Uterus (tissue), 4 donors: ENCODE data around the gene CST8. TPM values are rescaled to one million over a fixed set of nuclear protein-coding genes. Genes with fewer than 3 reads are reported as not detected.
"Not testable (repeated sequence)": the region's sequence is repeated elsewhere in the genome, so short reads cannot be mapped to it uniquely, and the experiment has no call there.

ENCODE experiments used
- DNase-seq, 2 donors: peaks; one replicate each; pipeline ENCODE4 v3.0.0-alpha.2; 2019 to 2020
- H3K27ac ChIP-seq, 2 donors: fragments of 200-600 bp; sonication (generic); 1 replicate in 1 of 2; 2 replicates in 1 of 2; pipeline ENCODE4 v1.5.1; 2016 to 2018
- H3K27me3 ChIP-seq, 2 donors: fragments of 200-600 bp; sonication (generic); one replicate each; pipeline ENCODE4 v1.5.1; 2018 to 2019; ENCODE audit warnings: control low read depth in 1 of 2
- H3K36me3 ChIP-seq, 2 donors: fragments of 200-600 bp; sonication (generic); one replicate each; pipeline ENCODE4 v1.5.1; 2019; ENCODE audit warnings: control low read depth in 1 of 2
- H3K4me1 ChIP-seq, 2 donors: fragments of 200-600 bp; sonication (generic); one replicate each; pipeline ENCODE4 v1.5.1; 2018 to 2019; ENCODE audit warnings: control low read depth in 1 of 2
- H3K4me3 ChIP-seq, 2 donors: fragments of 200-600 bp; sonication (generic); 1 replicate in 1 of 2; 2 replicates in 1 of 2; pipeline ENCODE4 v1.5.1; 2018 to 2019; ENCODE audit warnings: mild to moderate bottlenecking in 1 of 2
- H3K9me3 ChIP-seq, 2 donors: fragments of 200-600 bp; sonication (generic); one replicate each; pipeline ENCODE4 v1.5.1; 2019; ENCODE audit warnings: control low read depth in 1 of 2
- CTCF ChIP-seq, 4 experiments: fragments of 200-600 bp in 2 of 4; fragments of 450-650 bp in 2 of 4; sonication (generic) in 2 of 4; IDR thresholded peaks; one replicate each; pipeline ENCODE4 v1.5.1; 2016 to 2019; ENCODE audit warnings: antibody characterized with exemption in 4 of 4, mild to moderate bottlenecking in 2 of 4, moderate library complexity in 1 of 4
- POLR2A ChIP-seq, 2 donors: fragments of 450-650 bp; IDR thresholded peaks; one replicate each; pipeline ENCODE4 v1.6.1; 2016; ENCODE audit warnings: antibody characterized with exemption in 2 of 2, mild to moderate bottlenecking in 1 of 2, moderate library complexity in 1 of 2
- intact Hi-C: fragments of 100-400 bp; cut with DNase I; formaldehyde crosslinking; loops from one replicate; pipeline ENCODE4 v1.15.1; 2023; ENCODE audit warnings: low total_unique reads
- total RNA-seq, 4 donors: library from RNA; depleted of rRNA in 3 of 4; stranded (reverse); fragments of >200 nt in 3 of 4; gene quantifications; one replicate each; pipeline versions ENCODE4 v1.1.0 to v1.2.4, GENCODE V29; 2014 to 2023
- donor health status: DM: yes; HTN: yes; CAD: no.

CST8 gene
- total RNA-seq, 4 donors from 2014 or later, result not detected

DNA sequence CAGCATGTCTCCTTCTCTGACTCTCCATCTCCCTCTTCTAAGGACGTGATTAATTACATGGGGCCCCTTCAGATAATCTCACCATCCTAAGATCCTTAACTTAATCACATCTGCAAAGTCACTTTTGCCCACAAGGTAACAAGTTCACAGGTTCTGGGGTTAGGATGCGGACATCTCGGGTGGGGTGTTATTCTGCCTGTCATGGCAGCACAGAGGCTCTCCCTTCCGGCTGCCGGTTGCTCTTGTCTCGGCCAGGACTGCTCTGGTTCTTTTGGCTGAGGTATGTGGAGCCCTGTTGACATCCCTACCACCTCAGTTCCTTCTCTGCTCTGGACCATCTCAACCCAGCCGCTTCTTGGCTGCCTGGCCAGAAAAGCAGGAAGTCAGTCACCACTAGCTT is 34.0 kb upstream of the CST8 start:
- DNase-seq, result no peak
- H3K4me3 ChIP-seq, result no peak overlapping the region
- no peaks in the 10 kb centered on the region for H3K27me3 ChIP-seq
- intact Hi-C loops, result no loop called here
- H3K27ac ChIP-seq, result no peak overlapping the region
- no peaks in the 10 kb centered on the region for H3K9me3 ChIP-seq
- no peaks in the 10 kb centered on the region for H3K4me1 ChIP-seq
- no peak for TF ChIP-seq POLR2A (IDR thresholded peaks at IDR 0.05)
- TF ChIP-seq CTCF (IDR thresholded peaks at IDR 0.05), result no peak
- H3K36me3 ChIP-seq, result no peaks in the 10 kb centered on the region

DNA sequence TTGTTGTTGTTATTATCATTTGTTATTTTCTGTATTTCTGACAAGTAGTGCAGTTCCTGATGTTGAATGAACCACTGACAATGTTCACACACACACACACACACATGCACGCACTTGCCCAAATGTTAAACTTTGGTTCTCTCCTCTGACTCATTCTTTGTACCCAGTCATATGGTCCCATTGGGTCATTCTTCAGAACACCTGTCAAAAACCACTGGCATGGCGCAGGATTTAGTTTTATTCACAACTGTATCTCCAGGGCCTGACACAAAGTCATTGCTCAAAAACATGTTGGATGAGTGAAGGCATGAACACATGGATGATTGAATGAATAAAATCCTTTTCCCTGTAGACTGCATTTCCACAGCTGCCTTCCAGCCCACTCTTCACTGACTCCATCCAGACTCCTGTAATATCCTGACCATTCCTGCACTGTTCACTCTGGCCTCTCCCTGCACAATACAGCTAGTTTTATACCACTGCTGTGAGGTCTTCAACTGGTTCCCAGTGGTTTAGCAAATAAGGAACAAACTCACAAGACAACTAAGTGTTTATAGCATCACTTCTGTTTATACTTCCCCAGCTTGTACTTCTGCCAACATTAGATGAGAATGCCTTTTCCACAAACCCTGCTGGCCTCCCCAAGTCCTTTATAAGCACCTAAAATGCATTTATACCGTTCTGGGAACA is 31.3 kb upstream of the CST8 start:
- no peak for DNase-seq
- H3K27ac ChIP-seq, result no peak overlapping the region
- no peak overlapping the region for H3K4me3 ChIP-seq
- H3K27me3 ChIP-seq, result no peaks in the 10 kb centered on the region
- intact Hi-C loops, result no loop called here
- H3K9me3 ChIP-seq, result no peaks in the 10 kb centered on the region
- TF ChIP-seq POLR2A (IDR thresholded peaks at IDR 0.05) (no peak), CTCF (IDR thresholded peaks at IDR 0.05) (no peak)
- H3K4me1 ChIP-seq, result no peaks in the 10 kb centered on the region
- H3K36me3 ChIP-seq, result no peaks in the 10 kb centered on the region

DNA sequence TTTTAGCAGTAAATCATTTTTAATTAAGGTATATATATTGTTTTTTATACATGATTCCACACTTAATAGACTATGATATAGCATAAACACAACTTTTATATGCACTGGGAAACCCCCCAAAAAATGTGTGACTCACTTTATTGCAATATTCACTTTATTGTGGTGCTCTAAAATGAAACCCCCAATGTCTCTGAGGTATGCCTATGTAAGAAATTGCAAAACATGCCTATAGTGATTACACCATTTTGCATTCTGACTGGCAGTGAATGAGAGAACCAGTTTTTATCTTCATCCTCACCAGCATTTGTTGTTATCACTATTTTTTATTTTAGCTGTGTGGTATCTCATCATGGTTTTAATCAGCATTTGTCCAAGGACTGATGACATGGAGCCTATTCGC is 29.7 kb upstream of the CST8 start:
- Histone ChIP-seq H3K4me3 (no peak overlapping the region), H3K27me3 (no peaks in the 10 kb centered on the region), H3K4me1 (no peaks in the 10 kb centered on the region), H3K36me3 (no peaks in the 10 kb centered on the region), H3K9me3 (no peaks in the 10 kb centered on the region), H3K27ac (no peak overlapping the region)
- no peak for DNase-seq
- intact Hi-C loops, result no loop called here
- no peak for TF ChIP-seq CTCF (IDR thresholded peaks at IDR 0.05)
- TF ChIP-seq POLR2A (IDR thresholded peaks at IDR 0.05), result no peak

DNA sequence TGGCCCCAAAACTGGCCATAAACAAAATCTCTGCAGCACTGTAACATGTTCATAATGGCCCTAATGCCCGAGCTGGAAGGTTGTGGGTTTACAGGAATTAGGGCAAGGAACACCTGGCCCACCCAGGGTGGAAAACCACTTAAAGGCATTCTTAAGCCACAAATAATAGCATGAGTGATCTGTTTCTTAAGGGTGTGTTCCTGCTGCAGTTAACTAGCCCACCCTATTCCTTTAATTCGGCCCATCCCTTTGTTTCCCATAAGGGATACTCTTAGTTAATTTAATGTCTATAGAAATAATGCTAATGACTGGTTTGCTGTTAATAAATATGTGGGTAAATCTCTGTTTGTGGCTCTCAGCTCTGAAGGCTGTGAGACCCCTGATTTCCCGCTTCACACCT is 24.0 kb upstream of the CST8 start:
- H3K4me1 ChIP-seq, DNase-seq, H3K27me3 ChIP-seq, H3K4me3 ChIP-seq, H3K27ac ChIP-seq, intact Hi-C loops, H3K36me3 ChIP-seq, H3K9me3 ChIP-seq: not testable (repeated sequence)

DNA sequence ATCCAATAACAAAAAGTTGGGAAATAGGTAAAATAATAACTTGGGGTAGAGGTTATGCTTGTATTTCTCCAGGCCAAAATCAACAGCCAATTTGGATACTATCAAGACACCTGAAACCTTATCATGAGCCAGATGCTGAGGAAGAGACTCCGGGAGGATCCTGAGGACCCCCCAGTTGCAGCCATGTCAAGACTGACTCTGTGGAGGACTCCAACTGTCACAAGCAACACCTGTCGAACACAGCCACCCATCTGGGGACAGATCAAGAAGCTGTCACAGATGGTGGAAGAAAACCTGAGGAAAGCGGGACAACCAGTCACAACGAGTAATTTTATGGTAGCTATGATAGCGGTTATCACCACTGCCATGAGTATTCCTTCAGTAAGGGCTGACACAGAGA is 18.6 kb upstream of the CST8 start:
- H3K36me3 ChIP-seq, H3K27me3 ChIP-seq, DNase-seq, H3K4me3 ChIP-seq, H3K4me1 ChIP-seq, H3K27ac ChIP-seq, H3K9me3 ChIP-seq, intact Hi-C loops: not testable (repeated sequence)

DNA sequence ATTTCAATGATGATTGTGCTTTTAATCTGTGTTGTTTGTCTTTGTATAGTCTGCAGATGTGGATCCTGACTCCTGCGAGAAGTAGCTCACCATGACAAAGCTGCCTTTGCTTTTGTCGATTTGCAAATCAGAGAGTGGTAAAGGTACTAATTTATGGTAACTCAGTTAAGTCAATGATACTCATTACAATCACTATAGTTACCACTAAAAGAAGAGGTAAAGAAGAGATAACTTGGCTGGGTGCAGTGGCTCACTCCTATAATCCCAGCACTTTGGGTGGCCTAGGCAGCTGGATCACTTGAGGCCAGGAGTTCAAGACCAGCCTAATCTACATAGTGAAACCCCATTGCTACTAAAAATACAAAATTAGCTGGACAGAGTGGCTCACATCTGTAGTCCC is 17.6 kb upstream of the CST8 start:
- H3K27ac ChIP-seq, H3K4me1 ChIP-seq, H3K9me3 ChIP-seq, H3K27me3 ChIP-seq, intact Hi-C loops, H3K36me3 ChIP-seq, DNase-seq, H3K4me3 ChIP-seq: not testable (repeated sequence)

GRCh38 chr20:23475395-23475794 is 15.5 kb upstream of the CST8 start:
- H3K27me3 ChIP-seq, result no peaks in the 10 kb centered on the region
- intact Hi-C loops, result no loop called here
- H3K4me3 ChIP-seq, result no peak overlapping the region
- H3K36me3 ChIP-seq, result no peaks in the 10 kb centered on the region
- no peak for DNase-seq
- no peak for TF ChIP-seq POLR2A (IDR thresholded peaks at IDR 0.05)
- H3K4me1 ChIP-seq, result no peaks in the 10 kb centered on the region
- H3K27ac ChIP-seq, result no peak overlapping the region
- H3K9me3 ChIP-seq, result no peaks in the 10 kb centered on the region
